ENCODE measurements around the gene JAK3.

GRCh38 chr19:17775245-17775927, 72.4 kb downstream of the JAK3 start:
- no peak for TF ChIP-seq RXRA (IDR thresholded peaks at IDR 0.05)
- TF ChIP-seq CTCF (IDR thresholded peaks at IDR 0.05; ENCODE audit: low read depth, low read length, missing input control): peak; percentile 39
- no peak for TF ChIP-seq JUND (IDR thresholded peaks at IDR 0.05)
- no peak for TF ChIP-seq FOXA1 (IDR thresholded peaks at IDR 0.05)
- TF ChIP-seq RAD21 (IDR thresholded peaks at IDR 0.05): peak; percentile 47 to 63
- no peak for TF ChIP-seq GABPA (IDR thresholded peaks at IDR 0.05 in 1 of 2, conservative IDR thresholded peaks at IDR 0.05 in 1 of 2)
- no peak for TF ChIP-seq TAF1 (conservative IDR thresholded peaks at IDR 0.05)
- TF ChIP-seq MAX (IDR thresholded peaks at IDR 0.05): no peak
- TF ChIP-seq YY1 (IDR thresholded peaks at IDR 0.05): no peak
- no peak for TF ChIP-seq REST (IDR thresholded peaks at IDR 0.05)
- TF ChIP-seq EGR1 (IDR thresholded peaks at IDR 0.05; ENCODE audit: low read depth in 2 of 2): no peak
